Activated CD4-positive, alpha-beta memory T cell treated with anti-CD3 and anti-CD28 coated beads, Interleukin-2, amount 10 ng/mL, durations not matched to agents 7 days and 5 days (primary cell): Measurements from ENCODE around the gene CAMLG. TPM values are rescaled to one million over a fixed set of nuclear protein-coding genes. Genes with fewer than 3 reads are reported as not detected.

ENCODE experiments used
- CTCF ChIA-PET: fragments of 350-600 bp; sonication (Branson Sonifier 250); formaldehyde crosslinking; loops from one replicate; lab custom pipeline; 2021; ENCODE audit warnings: antibody characterized with exemption, inconsistent platforms; lab: Charles Lee
- POLR2A ChIA-PET: fragments of 350-600 bp; sonication (Branson Sonifier 250); formaldehyde crosslinking; loops from one replicate; lab custom pipeline; 2021; ENCODE audit warnings: antibody characterized with exemption; lab: Charles Lee
- DNase-seq: peaks from one replicate; pipeline ENCODE4 v3.0.0-alpha.2; 2020
- H3K27ac Mint-ChIP-seq: one replicate; pipeline ENCODE4 v1.8.0; 2021; ENCODE audit warnings: mild to moderate bottlenecking, mixed read lengths
- H3K27me3 Mint-ChIP-seq: one replicate; pipeline ENCODE4 v1.8.0; 2021; ENCODE audit warnings: mixed read lengths
- H3K36me3 Mint-ChIP-seq: one replicate; pipeline ENCODE4 v1.8.0; 2021; ENCODE audit warnings: low read depth, mixed read lengths
- H3K4me1 Mint-ChIP-seq: one replicate; pipeline ENCODE4 v1.8.0; 2021; ENCODE audit warnings: mixed read lengths
- H3K4me3 Mint-ChIP-seq: one replicate; pipeline ENCODE4 v1.8.0; 2021; ENCODE audit warnings: mild to moderate bottlenecking, mixed read lengths
- H3K9me3 Mint-ChIP-seq: one replicate; pipeline ENCODE4 v1.8.0; 2021; ENCODE audit warnings: mixed read lengths
- total RNA-seq, 2 experiments: library from RNA; stranded (reverse); gene quantifications; one replicate each; pipeline ENCODE4 v1.2.3, GENCODE V29; 2021

The CAMLG gene
- total RNA-seq, 2 experiments from 2014 or later = 30.5 to 31.0 TPM

GRCh38 chr5:134787692-134788091, 49.3 kb downstream of the CAMLG start:
- no peak overlapping the region for H3K4me3 Mint-ChIP-seq
- POLR2A ChIA-PET = interaction anchor here (0.6 kb wide), 1 partner anchor 619 kb away, joined by 4 read pairs; no protein-coding TSS in a partner anchor
- no peaks in the 10 kb centered on the region for H3K27me3 Mint-ChIP-seq
- H3K27ac Mint-ChIP-seq = no peak overlapping the region
- peaks cover 68% of the 10 kb centered on the region for H3K36me3 Mint-ChIP-seq
- no peaks in the 10 kb centered on the region for H3K4me1 Mint-ChIP-seq
- DNase-seq = no peak
- CTCF ChIA-PET = interaction anchor here (1.2 to 1.7 kb wide), 2 partner anchors 117 to 783 kb away, joined by 3 to 5 read pairs; partner anchors contain the start of gene PCBD2
- no peaks in the 10 kb centered on the region for H3K9me3 Mint-ChIP-seq

- Mint-ChIP-seq H3K9me3 (no peaks in the 10 kb centered on the region), H3K27me3 (no peaks in the 10 kb centered on the region), H3K36me3 (peaks cover 73% of the 10 kb centered on the region), H3K27ac (no peak overlapping the region), H3K4me3 (no peak overlapping the region), H3K4me1 (no peaks in the 10 kb centered on the region)
- no peak for DNase-seq
- CTCF ChIA-PET = no interaction called here
- POLR2A ChIA-PET = interaction anchor here (1.0 kb wide), 1 partner anchor 11 kb away, joined by 3 read pairs; no protein-coding TSS in a partner anchor
These were observed 53.2 kb downstream of the CAMLG start for GRCh38 chr5:134791580-134791979.

GRCh38 chr5:134792286-134792685, 53.9 kb downstream of the CAMLG start:
- no peak for DNase-seq
- Mint-ChIP-seq H3K36me3 (peaks cover 67% of the 10 kb centered on the region), H3K4me3 (no peak overlapping the region), H3K4me1 (no peaks in the 10 kb centered on the region), H3K27me3 (no peaks in the 10 kb centered on the region), H3K27ac (no peak overlapping the region), H3K9me3 (no peaks in the 10 kb centered on the region)
- ChIA-PET CTCF (no interaction called here), POLR2A (interaction anchor here (1.0 kb wide), 1 partner anchor 11 kb away, joined by 3 read pairs; no protein-coding TSS in a partner anchor)

GRCh38 chr5:134793111-134793510, 54.8 kb downstream of the CAMLG start:
- H3K4me3 Mint-ChIP-seq = no peak overlapping the region
- DNase-seq = no peak
- no peak overlapping the region for H3K27ac Mint-ChIP-seq
- peaks cover 74% of the 10 kb centered on the region for H3K36me3 Mint-ChIP-seq
- no peaks in the 10 kb centered on the region for H3K9me3 Mint-ChIP-seq
- no peaks in the 10 kb centered on the region for H3K27me3 Mint-ChIP-seq
- H3K4me1 Mint-ChIP-seq = no peaks in the 10 kb centered on the region
- CTCF ChIA-PET = interaction anchor here (1.0 kb wide), 1 partner anchor 184 kb away, joined by 3 read pairs; no protein-coding TSS in a partner anchor
- POLR2A ChIA-PET = no interaction called here

- ChIA-PET CTCF (no interaction called here), POLR2A (no interaction called here)
- peaks cover 78% of the 10 kb centered on the region for H3K36me3 Mint-ChIP-seq
- H3K9me3 Mint-ChIP-seq = no peaks in the 10 kb centered on the region
- H3K4me1 Mint-ChIP-seq = no peaks in the 10 kb centered on the region
- no peak overlapping the region for H3K27ac Mint-ChIP-seq
- H3K27me3 Mint-ChIP-seq = no peaks in the 10 kb centered on the region
- no peak overlapping the region for H3K4me3 Mint-ChIP-seq
- DNase-seq = no peak
These were observed 55.7 kb downstream of the CAMLG start for GRCh38 chr5:134794082-134794481.

GRCh38 chr5:134794819-134795218, 56.5 kb downstream of the CAMLG start:
- Mint-ChIP-seq H3K9me3 (no peaks in the 10 kb centered on the region), H3K4me3 (no peak overlapping the region), H3K27me3 (no peaks in the 10 kb centered on the region), H3K4me1 (no peaks in the 10 kb centered on the region), H3K36me3 (peaks cover 73% of the 10 kb centered on the region), H3K27ac (no peak overlapping the region)
- ChIA-PET POLR2A (no interaction called here), CTCF (no interaction called here)
- DNase-seq = no peak

- Mint-ChIP-seq H3K36me3 (peaks cover 67% of the 10 kb centered on the region), H3K4me1 (peaks cover under 1% of the 10 kb centered on the region), H3K27me3 (no peaks in the 10 kb centered on the region), H3K9me3 (no peaks in the 10 kb centered on the region), H3K27ac (no peak overlapping the region), H3K4me3 (no peak overlapping the region)
- ChIA-PET CTCF (no interaction called here), POLR2A (no interaction called here)
- no peak for DNase-seq
These were observed 60.1 kb downstream of the CAMLG start for GRCh38 chr5:134798468-134798867.

Other genes starting within 250 kb of the CAMLG start
- gene JADE2, start 212.9 kb upstream of the CAMLG start, total RNA-seq = 10 to 100 TPM; 72.7 to 73.5 TPM
- 10 to 100 TPM; 55.3 to 57.7 TPM for gene SAR1B, start 105.7 kb upstream of the CAMLG start, total RNA-seq
- 10 to 100 TPM; 29.3 to 29.6 TPM for gene SEC24A, start 89.8 kb upstream of the CAMLG start, total RNA-seq
- 10 to 100 TPM; 51.8 to 56.7 TPM for gene DDX46, start 20.2 kb downstream of the CAMLG start, total RNA-seq
- 10 to 100 TPM; 32.3 to 32.5 TPM for gene C5orf24, start 107.4 kb downstream of the CAMLG start, total RNA-seq
- gene TXNDC15, start 135.8 kb downstream of the CAMLG start, total RNA-seq = 10 to 100 TPM; 51.0 to 56.9 TPM
- 10 to 100 TPM; 13.6 to 14.7 TPM for gene PCBD2, start 166.6 kb downstream of the CAMLG start, total RNA-seq
- under 1 TPM; 0.55 to 0.88 TPM for gene CATSPER3, start 229.4 kb downstream of the CAMLG start, total RNA-seq